Measurements from ENCODE around the gene SEPTIN12. TPM values are rescaled to one million over a fixed set of nuclear protein-coding genes. Genes with fewer than 3 reads are reported as not detected.

SEPTIN12 gene
- total and polyA plus RNA-seq, 3 donors from 2014 or later, result 61.0 to 310 (median 68.1) TPM

DNA sequence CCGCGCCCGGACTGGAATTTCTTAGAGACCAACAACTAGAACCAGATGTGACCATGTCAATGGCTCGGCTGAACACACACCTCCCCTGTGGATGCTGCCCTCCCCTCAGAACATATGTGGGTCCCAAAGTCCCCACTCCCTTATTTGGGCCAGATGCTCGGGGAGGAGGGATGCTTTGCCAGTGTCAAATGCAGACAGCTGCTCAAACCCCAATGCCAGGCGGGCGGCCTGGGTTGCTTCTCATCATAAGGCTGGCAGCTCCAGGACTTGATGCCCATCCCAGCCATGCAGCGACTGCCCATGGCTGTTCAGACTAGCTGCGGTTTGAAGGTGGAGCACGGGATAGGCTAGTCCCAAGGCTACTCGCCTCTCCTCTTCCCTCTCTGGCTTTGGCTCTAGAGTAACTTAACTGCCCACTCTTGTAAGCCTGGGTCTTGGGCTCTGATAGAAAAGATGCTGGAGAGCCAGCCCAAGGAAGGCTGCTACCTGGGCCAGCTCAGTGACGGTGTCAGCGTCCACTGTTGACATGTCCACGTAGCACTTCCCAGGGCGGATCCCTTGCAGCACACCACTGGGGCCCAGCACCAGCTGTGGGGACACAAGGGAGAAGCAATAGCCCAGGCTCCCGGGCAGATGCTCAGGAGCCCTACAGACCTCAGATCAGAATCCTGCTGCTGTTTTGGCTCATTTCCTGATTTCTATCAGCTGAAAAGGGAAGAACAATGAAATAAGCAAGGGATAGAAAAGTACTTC is 25.3 kb upstream of the SEPTIN12 start:
- DNase-seq, result no peak
- no peaks in the 10 kb centered on the region for H3K4me1 ChIP-seq
- 94 to 97% methylated on average over 15 to 16 of the region's 16 CpGs for WGBS, 2 donors
- TF ChIP-seq, protein P1, sequence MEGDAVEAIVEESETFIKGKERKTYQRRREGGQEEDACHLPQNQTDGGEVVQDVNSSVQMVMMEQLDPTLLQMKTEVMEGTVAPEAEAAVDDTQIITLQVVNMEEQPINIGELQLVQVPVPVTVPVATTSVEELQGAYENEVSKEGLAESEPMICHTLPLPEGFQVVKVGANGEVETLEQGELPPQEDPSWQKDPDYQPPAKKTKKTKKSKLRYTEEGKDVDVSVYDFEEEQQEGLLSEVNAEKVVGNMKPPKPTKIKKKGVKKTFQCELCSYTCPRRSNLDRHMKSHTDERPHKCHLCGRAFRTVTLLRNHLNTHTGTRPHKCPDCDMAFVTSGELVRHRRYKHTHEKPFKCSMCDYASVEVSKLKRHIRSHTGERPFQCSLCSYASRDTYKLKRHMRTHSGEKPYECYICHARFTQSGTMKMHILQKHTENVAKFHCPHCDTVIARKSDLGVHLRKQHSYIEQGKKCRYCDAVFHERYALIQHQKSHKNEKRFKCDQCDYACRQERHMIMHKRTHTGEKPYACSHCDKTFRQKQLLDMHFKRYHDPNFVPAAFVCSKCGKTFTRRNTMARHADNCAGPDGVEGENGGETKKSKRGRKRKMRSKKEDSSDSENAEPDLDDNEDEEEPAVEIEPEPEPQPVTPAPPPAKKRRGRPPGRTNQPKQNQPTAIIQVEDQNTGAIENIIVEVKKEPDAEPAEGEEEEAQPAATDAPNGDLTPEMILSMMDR (IDR thresholded peaks at IDR 0.05), result no peak
- no peak for TF ChIP-seq POLR2A (IDR thresholded peaks at IDR 0.05)
- H3K27ac ChIP-seq, result no peak overlapping the region
- H3K9me3 ChIP-seq, result no peaks in the 10 kb centered on the region
- H3K36me3 ChIP-seq (ENCODE audit: low read depth, missing control alignments), result no peaks in the 10 kb centered on the region
- H3K4me3 ChIP-seq, result no peak overlapping the region
- intact Hi-C loops (cut with DNase I; ENCODE audit: low total_unique reads), result no loop called here
- H3K27me3 ChIP-seq, result no peaks in the 10 kb centered on the region

GRCh38 chr16:4811773-4812172 is 23.6 kb upstream of the SEPTIN12 start:
- H3K27ac ChIP-seq, result no peak overlapping the region
- no peaks in the 10 kb centered on the region for H3K9me3 ChIP-seq
- TF ChIP-seq, protein P1 (IDR thresholded peaks at IDR 0.05), result no peak
- no peak for TF ChIP-seq POLR2A (IDR thresholded peaks at IDR 0.05)
- H3K4me3 ChIP-seq, result no peak overlapping the region
- no peaks in the 10 kb centered on the region for H3K27me3 ChIP-seq
- WGBS, 2 donors, result 87 to 95% methylated on average over 9 of the region's 9 CpGs
- H3K4me1 ChIP-seq, result no peaks in the 10 kb centered on the region
- DNase-seq, result no peak
- no peaks in the 10 kb centered on the region for H3K36me3 ChIP-seq (ENCODE audit: low read depth, missing control alignments)
- intact Hi-C loops (cut with DNase I; ENCODE audit: low total_unique reads), result no loop called here

DNA sequence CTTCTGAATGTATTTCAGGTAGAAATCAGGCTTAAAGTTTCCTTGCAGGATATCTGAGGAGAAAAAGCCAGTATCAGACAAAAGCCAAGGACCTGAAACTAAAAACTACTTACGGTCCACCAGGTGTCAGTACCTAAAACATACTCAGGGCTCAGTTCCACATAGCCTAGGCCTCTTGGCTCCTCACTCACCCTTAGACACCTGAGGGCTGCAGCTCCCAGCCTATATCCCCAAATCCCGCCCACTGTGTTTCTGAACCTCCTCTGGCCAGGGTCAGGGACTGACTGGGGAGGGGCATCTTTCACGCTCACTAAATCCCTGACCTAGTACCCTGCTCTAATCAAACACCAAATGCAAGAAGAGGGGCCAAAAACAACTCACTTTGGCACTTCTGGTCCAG is 23.1 kb upstream of the SEPTIN12 start:
- WGBS, 2 donors, result 94 to 100% methylated on average over 3 of the region's 3 CpGs
- intact Hi-C loops (cut with DNase I; ENCODE audit: low total_unique reads), result no loop called here
- H3K9me3 ChIP-seq, result no peaks in the 10 kb centered on the region
- no peaks in the 10 kb centered on the region for H3K4me1 ChIP-seq
- H3K36me3 ChIP-seq (ENCODE audit: low read depth, missing control alignments), result no peaks in the 10 kb centered on the region
- no peak for DNase-seq
- TF ChIP-seq, protein P1 (IDR thresholded peaks at IDR 0.05), result no peak
- no peak for TF ChIP-seq POLR2A (IDR thresholded peaks at IDR 0.05)
- no peak overlapping the region for H3K27ac ChIP-seq
- H3K4me3 ChIP-seq, result no peak overlapping the region
- no peaks in the 10 kb centered on the region for H3K27me3 ChIP-seq

- intact Hi-C loops (cut with DNase I; ENCODE audit: low total_unique reads), result no loop called here
- Histone ChIP-seq H3K27me3 (no peaks in the 10 kb centered on the region), H3K27ac (no peak overlapping the region), H3K36me3 (ENCODE audit: low read depth, missing control alignments) (no peaks in the 10 kb centered on the region), H3K9me3 (no peaks in the 10 kb centered on the region), H3K4me3 (no peak overlapping the region), H3K4me1 (peaks cover 9% of the 10 kb centered on the region)
- WGBS, 2 donors, result 91 to 96% methylated on average over 6 of the region's 6 CpGs
- no peak for TF ChIP-seq POLR2A (IDR thresholded peaks at IDR 0.05)
- TF ChIP-seq, protein P1 (IDR thresholded peaks at IDR 0.05), result no peak
- no peak for DNase-seq
Measured at GRCh38 chr16:4806280-4806679, 18.1 kb upstream of the SEPTIN12 start.

GRCh38 chr16:4805231-4805630 is 17.1 kb upstream of the SEPTIN12 start:
- no peaks in the 10 kb centered on the region for H3K9me3 ChIP-seq
- peak overlapping the region in 1 of 2 donors; percentile 42 for H3K27ac ChIP-seq

More at GRCh38 chr16:4805231-4805630, 17.1 kb upstream of the SEPTIN12 start:
- DNase-seq, result peak; percentile 36
- TF ChIP-seq, protein P1 (IDR thresholded peaks at IDR 0.05), result no peak
- no peak for TF ChIP-seq POLR2A (IDR thresholded peaks at IDR 0.05)
- Histone ChIP-seq H3K4me3 (no peak overlapping the region), H3K36me3 (ENCODE audit: low read depth, missing control alignments) (no peaks in the 10 kb centered on the region), H3K27me3 (no peaks in the 10 kb centered on the region), H3K4me1 (peaks cover 12% of the 10 kb centered on the region)
- intact Hi-C loops (cut with DNase I; ENCODE audit: low total_unique reads), result no loop called here
- 75 to 89% methylated on average over 8 to 11 of the region's 11 CpGs for WGBS, 2 donors

All from testis (tissue), 3 donors.